GM23248 (cell line): Measurements from ENCODE around the gene F13B. TPM values are rescaled to one million over a fixed set of nuclear protein-coding genes. Genes with fewer than 3 reads are reported as not detected.

Experiments used
- DNase-seq: peaks from one replicate; pipeline ENCODE4 v3.0.0-alpha.2; 2015
- H2AFZ ChIP-seq: fragments of 200-600 bp; sonication (generic); 2 replicates; pipeline ENCODE4 v1.6.1; 2016; ENCODE audit warnings: antibody characterized with exemption
- H3F3A ChIP-seq: fragments of 200-600 bp; sonication (generic); 2 replicates; pipeline ENCODE4 v1.6.1; 2016; ENCODE audit warnings: mild to moderate bottlenecking, antibody characterized with exemption, mixed run types; ENCODE audit not compliant: insufficient read depth
- H3K27ac ChIP-seq: fragments of 200-600 bp; sonication (generic); 2 replicates; pipeline ENCODE4 v1.5.1; 2016; ENCODE audit warnings: mild to moderate bottlenecking
- H3K27me3 ChIP-seq: fragments of 200-600 bp; sonication (generic); replicated peaks from 2 replicates; pipeline ENCODE4 v1.6.1; 2016; ENCODE audit warnings: mild to moderate bottlenecking; ENCODE audit not compliant: insufficient read depth
- H3K36me3 ChIP-seq: fragments of 200-600 bp; sonication (generic); 2 replicates; pipeline ENCODE4 v1.6.1; 2016; ENCODE audit warnings: low read depth, mild to moderate bottlenecking
- H3K4me1 ChIP-seq: fragments of 200-600 bp; sonication (generic); 2 replicates; pipeline ENCODE4 v1.6.1; 2016; ENCODE audit warnings: mild to moderate bottlenecking; ENCODE audit not compliant: insufficient read depth
- H3K4me2 ChIP-seq: fragments of 200-600 bp; sonication (generic); one replicate; pipeline ENCODE4 v1.6.1; 2016; ENCODE audit warnings: mild to moderate bottlenecking; ENCODE audit not compliant: unreplicated experiment
- H3K4me3 ChIP-seq: fragments of 200-600 bp; sonication (generic); 2 replicates; pipeline ENCODE4 v1.5.1; 2016; ENCODE audit warnings: mild to moderate bottlenecking
- H3K79me2 ChIP-seq: fragments of 200-600 bp; sonication (generic); 2 replicates; pipeline ENCODE4 v1.6.1; 2016; ENCODE audit warnings: mild to moderate bottlenecking; ENCODE audit not compliant: insufficient read depth
- H3K9ac ChIP-seq: fragments of 200-600 bp; sonication (generic); 2 replicates; pipeline ENCODE4 v1.6.1; 2016; ENCODE audit warnings: mild to moderate bottlenecking
- H3K9me2 ChIP-seq: fragments of 200-600 bp; sonication (generic); 2 replicates; pipeline ENCODE4 v1.6.1; 2016; ENCODE audit warnings: mixed run types, mild to moderate bottlenecking, moderate library complexity; ENCODE audit not compliant: insufficient read depth
- H3K9me3 ChIP-seq: fragments of 200-600 bp; sonication (generic); one replicate; pipeline ENCODE4 v1.6.1; 2017; ENCODE audit warnings: low read depth
- H4K20me1 ChIP-seq: fragments of 200-600 bp; sonication (generic); 2 replicates; pipeline ENCODE4 v1.6.0; 2016; ENCODE audit not compliant: insufficient read depth
- EZH2 ChIP-seq: fragments of 200-600 bp; sonication (generic); IDR thresholded peaks from 2 replicates; pipeline ENCODE4 v1.6.1; 2018; ENCODE audit warnings: antibody characterized with exemption, mild to moderate bottlenecking; ENCODE audit not compliant: insufficient read depth, poor library complexity, severe bottlenecking
- EZH2phosphoT487 ChIP-seq: fragments of 200-600 bp; sonication (generic); IDR thresholded peaks from 2 replicates; pipeline ENCODE4 v1.6.1; 2018; ENCODE audit warnings: antibody characterized with exemption, moderate library complexity, mild to moderate bottlenecking, low read depth; ENCODE audit not compliant: insufficient read depth
- WGBS, 2 experiments: methylation state at CpG; one replicate each; pipeline ENCODE4 v1.1.6; 2015 to 2017; ENCODE audit warnings: low lambda C conversion rate in 2 of 2, low coverage in 1 of 2; ENCODE audit errors: missing lambda C conversion rate in 2 of 2; 5-methylcytosine and 5-hydroxymethylcytosine counted together
- in situ Hi-C: fragments of 300-500 bp; cut with MboI; formaldehyde crosslinking; loops from 2 replicates; pipeline ENCODE4 v1.15.0; 2020
- polyA plus RNA-seq: library from polyadenylated mRNA; unstranded; fragments of >200 nt; fragmentation: Nextera tagmentation; extraction: Ambion mirVana; gene quantifications from 2 replicates; pipeline ENCODE4 v1.2.1, GENCODE V29; 2016
- total RNA-seq: library from RNA; depleted of rRNA; stranded (reverse); fragments of >200 nt; shearing (Covaris generic); gene quantifications from 2 replicates; pipeline ENCODE4 v1.2.3, GENCODE V29; 2014

F13B gene
- total and polyA plus RNA-seq, 2 experiments from 2014 or later, result not detected

DNA sequence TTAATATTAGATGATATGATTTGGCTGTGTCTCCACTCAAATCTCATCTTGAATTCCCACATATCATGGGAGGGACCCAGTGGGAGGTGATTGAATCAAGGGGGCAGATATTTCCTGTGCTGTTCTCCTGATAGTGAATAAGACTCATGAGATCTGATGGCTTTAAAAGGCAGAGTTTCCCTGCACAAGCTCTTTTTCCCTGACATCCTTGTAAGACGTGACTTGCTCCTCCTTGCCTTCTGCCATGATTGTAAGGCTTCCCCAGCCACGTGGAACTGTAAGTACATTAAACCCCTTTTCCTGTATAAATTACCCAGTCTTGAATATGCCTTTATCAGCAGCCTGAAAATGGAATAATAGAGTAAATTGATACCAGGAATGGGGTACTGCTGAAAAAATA lies 13.3 kb upstream of the F13B start:
- Histone ChIP-seq H4K20me1 (no peaks in the 10 kb centered on the region), H3K9me3 (no peaks in the 10 kb centered on the region), H3K9ac (no peak overlapping the region), H3K27ac (no peak overlapping the region), H3K9me2 (no peaks in the 10 kb centered on the region), H3K27me3 (no peaks in the 10 kb centered on the region), H2AFZ (no peak overlapping the region), H3K79me2 (no peaks in the 10 kb centered on the region), H3K36me3 (peaks cover 8% of the 10 kb centered on the region; the same call in 1 of the 2 replicates), H3F3A (no peaks in the 10 kb centered on the region), H3K4me1 (no peaks in the 10 kb centered on the region), H3K4me2 (no peak overlapping the region), H3K4me3 (no peak overlapping the region)
- no peak for DNase-seq
- WGBS, 2 experiments, result 95 to 96% methylated on average over 2 of the region's 2 CpGs
- in situ Hi-C loops, result no loop called here
- TF ChIP-seq EZH2, result no peak
- TF ChIP-seq EZH2phosphoT487, result no peak

DNA sequence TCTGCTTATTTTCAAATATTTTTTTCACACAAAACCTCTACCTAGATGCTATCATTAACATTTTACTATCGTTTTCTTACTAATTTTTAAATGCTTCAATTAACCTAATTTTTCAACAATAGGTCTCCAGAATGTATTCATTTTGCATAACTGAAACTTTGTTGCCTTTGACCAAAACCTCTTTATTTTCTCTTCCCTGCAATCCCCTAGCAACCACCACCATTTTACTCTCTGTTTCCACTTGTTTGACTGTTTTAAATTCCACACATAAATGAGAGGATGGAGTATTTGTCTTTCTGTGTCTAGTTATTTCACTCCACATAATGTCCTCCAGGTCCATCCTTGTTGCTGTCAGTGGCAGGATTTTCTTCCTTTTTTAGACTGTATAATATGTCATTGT lies 9.5 kb upstream of the F13B start:
- in situ Hi-C loops, result no loop called here
- no peak for TF ChIP-seq EZH2
- no peak for TF ChIP-seq EZH2phosphoT487
- 0 to 4% methylated on average over 1 of the region's 1 CpG for WGBS, 2 experiments

GRCh38 chr1:197073978-197074377 lies 6.9 kb upstream of the F13B start:
- in situ Hi-C loops, result no loop called here
- Histone ChIP-seq H3K9ac (no peak overlapping the region), H3K79me2 (no peaks in the 10 kb centered on the region), H4K20me1 (no peaks in the 10 kb centered on the region), H3K9me3 (no peaks in the 10 kb centered on the region), H3K4me3 (no peak overlapping the region), H3K27ac (no peak overlapping the region), H3K27me3 (no peaks in the 10 kb centered on the region), H3K4me1 (no peaks in the 10 kb centered on the region), H3K36me3 (no peaks in the 10 kb centered on the region), H3F3A (no peaks in the 10 kb centered on the region), H3K9me2 (no peaks in the 10 kb centered on the region), H2AFZ (no peak overlapping the region), H3K4me2 (no peak overlapping the region)
- TF ChIP-seq EZH2phosphoT487 (no peak), EZH2 (no peak)
- WGBS, 2 experiments, result 55 to 57% methylated on average over 1 of the region's 1 CpG
- no peak for DNase-seq

More for the DNA sequence above, 9.5 kb upstream of the F13B start:
- Histone ChIP-seq H3K9ac (no peak overlapping the region), H4K20me1 (no peaks in the 10 kb centered on the region), H3K79me2 (no peaks in the 10 kb centered on the region), H3K9me3 (no peaks in the 10 kb centered on the region), H3K9me2 (no peaks in the 10 kb centered on the region), H3K27me3 (no peaks in the 10 kb centered on the region), H2AFZ (no peak overlapping the region), H3K4me1 (no peaks in the 10 kb centered on the region), H3K27ac (no peak overlapping the region), H3K4me2 (no peak overlapping the region), H3K36me3 (no peaks in the 10 kb centered on the region), H3F3A (no peaks in the 10 kb centered on the region), H3K4me3 (no peak overlapping the region)
- no peak for DNase-seq

GRCh38 chr1:197067457-197067818 lies 378 bp upstream of the F13B start:
- H3K27ac ChIP-seq, result no peak overlapping the region
- peaks cover 13% of the 10 kb centered on the region; the same call in 1 of the 2 replicates for H3K4me1 ChIP-seq
- H3K9me2 ChIP-seq, result no peaks in the 10 kb centered on the region
- TF ChIP-seq EZH2, result no peak
- TF ChIP-seq EZH2phosphoT487, result no peak
- no peak overlapping the region for H3K9ac ChIP-seq
- no peaks in the 10 kb centered on the region; the same call in 1 of the 2 replicates for H3F3A ChIP-seq
- no peak overlapping the region for H3K4me2 ChIP-seq
- in situ Hi-C loops, result no loop called here
- no peaks in the 10 kb centered on the region for H4K20me1 ChIP-seq
- H3K9me3 ChIP-seq, result no peaks in the 10 kb centered on the region
- no peak for DNase-seq
- H3K4me3 ChIP-seq, result no peak overlapping the region
- no peaks in the 10 kb centered on the region for H3K79me2 ChIP-seq
- H3K36me3 ChIP-seq, result no peaks in the 10 kb centered on the region
- H2AFZ ChIP-seq, result no peak overlapping the region
- H3K27me3 ChIP-seq, result no peaks in the 10 kb centered on the region

DNA sequence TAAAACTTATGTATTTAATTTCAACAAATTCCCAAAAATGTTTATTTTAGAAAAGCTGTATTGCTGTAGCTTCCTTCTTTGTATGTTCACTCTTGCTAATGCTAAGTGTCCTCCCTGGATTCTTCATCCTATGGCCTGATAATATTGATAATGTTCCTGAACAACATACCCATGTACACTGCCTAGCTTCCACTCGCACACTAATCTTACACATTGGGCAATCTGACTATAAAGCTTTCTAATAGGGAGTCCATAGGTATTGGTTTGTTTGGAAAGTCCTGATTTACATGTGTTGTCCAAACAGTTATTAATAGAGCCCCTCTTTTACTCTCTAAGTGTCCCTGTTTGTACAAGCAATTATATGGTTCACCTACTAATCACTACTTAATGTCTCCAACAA lies 783 bp downstream of the F13B start:
- no peaks in the 10 kb centered on the region for H4K20me1 ChIP-seq
- H3K27me3 ChIP-seq, result no peaks in the 10 kb centered on the region
- no peak for DNase-seq
- no peak overlapping the region for H3K4me3 ChIP-seq
- 0 out of 2 replicates have a peak overlapping the region, but pooled peaks have one; percentile 5 for H2AFZ ChIP-seq
- no peaks in the 10 kb centered on the region for H3K79me2 ChIP-seq
- peaks cover 13% of the 10 kb centered on the region; the same call in 1 of the 2 replicates for H3K4me1 ChIP-seq
- H3K9me2 ChIP-seq, result no peaks in the 10 kb centered on the region
- H3K36me3 ChIP-seq, result no peaks in the 10 kb centered on the region
- H3K27ac ChIP-seq, result no peak overlapping the region
- no peak for TF ChIP-seq EZH2
- H3K4me2 ChIP-seq, result no peak overlapping the region
- H3F3A ChIP-seq, result no peaks in the 10 kb centered on the region; the same call in 1 of the 2 replicates
- WGBS, 2 experiments, result 85 to 88% methylated on average over 1 of the region's 1 CpG
- no peak overlapping the region for H3K9ac ChIP-seq
- H3K9me3 ChIP-seq, result no peaks in the 10 kb centered on the region
- in situ Hi-C loops, result no loop called here
